DMS 273 treated with DMSO at 0.1 percent for 48 hours (cell line): ENCODE measurements around the gene TPX2.
"Not testable (repeated sequence)": the region's sequence is repeated elsewhere in the genome, so short reads cannot be mapped to it uniquely, and the experiment has no call there.

Experiments
- DNase-seq: peaks from one replicate; lab custom pipeline; 2025; lab: John Stamatoyannopoulos, UW

Gene TPX2

GRCh38 chr20:31720486-31721407, 18.3 kb upstream of the TPX2 start:
- DNase-seq = no peak

DNA sequence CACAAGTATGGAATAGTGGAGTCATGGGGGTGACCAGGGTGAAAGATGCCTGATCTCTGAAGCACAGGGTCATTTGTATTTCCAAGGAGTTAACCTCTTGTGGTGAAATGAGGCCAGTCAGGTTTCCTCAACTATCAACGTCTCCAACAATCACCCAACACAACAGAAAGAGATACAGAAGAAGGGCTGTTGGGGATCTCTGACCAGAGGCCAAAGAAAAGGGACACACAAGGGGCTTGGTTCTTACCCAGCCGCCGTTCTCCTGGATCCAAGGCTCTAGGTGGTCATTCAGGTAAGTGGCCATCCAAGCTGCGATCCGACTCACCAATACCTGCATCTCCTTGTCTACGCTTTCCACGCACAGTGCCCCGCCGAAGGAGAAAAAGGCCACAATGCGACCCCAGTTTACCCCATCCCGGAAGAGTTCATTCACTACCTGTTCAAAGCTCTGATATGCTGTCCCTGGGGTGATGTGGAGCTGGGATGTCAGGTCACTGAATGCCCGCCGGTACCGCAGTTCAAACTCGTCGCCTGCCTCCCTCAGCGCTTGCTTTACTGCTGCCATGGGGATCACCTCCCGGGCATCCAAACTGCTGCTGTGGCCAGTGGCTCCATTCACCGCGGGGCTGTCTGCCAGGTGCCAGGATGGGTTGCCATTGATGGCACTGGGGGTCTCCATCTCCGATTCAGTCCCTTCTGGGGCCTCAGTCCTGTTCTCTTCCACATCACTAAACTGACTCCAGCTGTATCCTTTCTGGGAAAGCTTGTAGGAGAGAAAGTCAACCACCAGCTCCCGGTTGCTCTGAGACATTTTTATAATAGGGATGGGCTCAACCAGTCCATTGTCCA, 17.5 kb upstream of the TPX2 start:
- DNase-seq = no peak

GRCh38 chr20:31722257-31723068, 16.6 kb upstream of the TPX2 start, which contains the start of gene BCL2L1:
TSS of gene BCL2L1 (minus strand) at chr20:31722868. CDS start at chr20:31722218, 650 bp downstream.
- DNase-seq = peak; percentile 65

GRCh38 chr20:31723069-31723318, 16.1 kb upstream of the TPX2 start:
- no peak for DNase-seq

DNA sequence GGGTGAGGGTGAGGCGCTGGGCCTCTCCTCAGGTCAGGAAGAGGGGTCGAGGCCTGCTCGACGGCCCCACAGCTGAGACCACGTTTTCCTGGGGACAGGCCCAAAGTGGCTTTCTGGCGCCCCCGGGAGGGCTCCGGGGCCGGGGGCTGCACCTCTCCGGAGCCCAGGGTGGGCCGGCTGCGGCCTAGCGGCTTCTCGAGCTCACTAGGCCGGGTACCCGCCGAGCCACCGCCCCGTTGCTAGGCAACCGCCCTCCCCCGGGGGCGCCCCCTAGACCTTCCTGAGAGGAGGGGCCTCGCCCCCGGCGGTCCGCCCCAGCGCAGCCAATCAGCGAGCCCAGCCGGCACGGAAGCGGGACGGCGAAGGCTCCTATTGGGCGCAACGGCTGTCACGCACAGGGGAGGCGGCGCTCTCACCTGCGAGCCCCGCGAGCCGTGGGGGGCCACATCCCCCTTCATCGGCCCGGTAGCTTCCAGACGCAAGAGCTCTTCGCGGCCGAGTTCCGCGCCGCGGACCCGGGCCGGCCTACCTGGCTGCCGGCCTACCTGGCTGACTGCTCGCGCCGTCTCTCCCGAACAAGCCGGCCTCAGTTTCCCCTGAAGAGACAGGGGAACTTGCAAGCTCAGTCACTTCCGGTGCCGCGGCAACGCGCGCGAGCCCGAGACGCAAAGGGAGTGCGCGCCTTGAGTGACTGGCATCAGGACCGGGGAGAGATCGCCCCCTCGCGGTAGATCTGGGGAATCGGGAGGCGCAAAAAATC, 15.6 kb upstream of the TPX2 start:
- DNase-seq = peak; percentile 90

DNA sequence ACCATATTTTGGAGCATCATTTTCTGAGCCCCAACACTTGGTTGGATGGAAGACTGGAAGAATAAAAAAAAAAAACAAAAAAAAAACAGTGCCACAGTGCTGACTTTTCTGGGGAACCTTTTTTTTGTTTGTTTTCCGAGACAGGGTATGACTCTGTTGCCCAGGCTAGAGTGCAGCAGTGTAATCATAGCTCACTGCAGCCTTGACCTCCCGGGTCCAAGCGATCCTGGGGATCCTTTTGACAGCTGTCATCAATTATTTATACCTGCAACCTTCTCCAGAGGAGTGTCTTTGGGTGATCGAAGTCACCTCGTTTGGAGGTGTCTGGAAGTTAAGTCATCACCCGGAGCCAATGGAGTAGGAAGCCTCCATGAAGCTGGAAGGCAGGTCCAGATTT, 7.8 kb upstream of the TPX2 start:
- DNase-seq = no peak

DNA sequence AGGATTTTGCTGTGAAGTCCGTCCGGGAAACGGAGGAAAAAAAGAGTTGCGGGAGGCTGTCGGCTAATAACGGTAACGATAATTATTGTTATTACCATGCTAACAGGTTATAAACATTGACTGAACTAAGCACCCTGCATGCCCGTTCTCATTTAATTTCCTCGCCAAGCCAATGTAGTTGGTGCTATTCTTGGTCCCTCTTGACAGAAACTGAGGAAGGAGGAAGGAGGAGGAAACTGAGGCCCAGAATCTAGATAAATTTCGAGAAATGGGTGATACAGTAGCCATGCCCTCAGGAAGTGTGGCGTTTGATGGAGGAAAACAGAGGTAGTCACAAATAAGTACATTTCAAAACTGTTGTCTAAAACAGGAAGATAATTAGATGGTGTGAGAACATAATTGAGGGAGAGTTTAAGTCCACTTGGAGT, 474 bp downstream of the TPX2 start:
- DNase-seq = no peak

DNA sequence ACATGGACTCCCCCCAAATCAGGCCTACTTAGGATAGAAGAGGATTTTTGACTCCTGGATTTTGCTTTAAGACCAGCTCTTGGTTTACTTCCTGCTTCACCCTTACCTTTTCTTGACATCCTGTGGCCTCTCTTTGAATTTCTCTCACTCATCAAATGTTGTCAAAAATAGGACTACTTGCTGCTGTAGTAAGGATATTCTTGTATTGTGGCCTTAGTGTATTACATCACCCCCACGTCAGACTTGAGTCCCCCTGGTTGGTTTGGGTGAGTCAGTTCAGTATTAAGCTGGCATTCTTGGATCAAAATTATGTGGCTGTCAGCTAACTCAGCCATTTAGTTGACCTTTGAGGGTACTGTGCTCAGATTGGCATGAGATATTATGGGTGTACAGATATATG, 1.1 kb downstream of the TPX2 start:
- no peak for DNase-seq

DNA sequence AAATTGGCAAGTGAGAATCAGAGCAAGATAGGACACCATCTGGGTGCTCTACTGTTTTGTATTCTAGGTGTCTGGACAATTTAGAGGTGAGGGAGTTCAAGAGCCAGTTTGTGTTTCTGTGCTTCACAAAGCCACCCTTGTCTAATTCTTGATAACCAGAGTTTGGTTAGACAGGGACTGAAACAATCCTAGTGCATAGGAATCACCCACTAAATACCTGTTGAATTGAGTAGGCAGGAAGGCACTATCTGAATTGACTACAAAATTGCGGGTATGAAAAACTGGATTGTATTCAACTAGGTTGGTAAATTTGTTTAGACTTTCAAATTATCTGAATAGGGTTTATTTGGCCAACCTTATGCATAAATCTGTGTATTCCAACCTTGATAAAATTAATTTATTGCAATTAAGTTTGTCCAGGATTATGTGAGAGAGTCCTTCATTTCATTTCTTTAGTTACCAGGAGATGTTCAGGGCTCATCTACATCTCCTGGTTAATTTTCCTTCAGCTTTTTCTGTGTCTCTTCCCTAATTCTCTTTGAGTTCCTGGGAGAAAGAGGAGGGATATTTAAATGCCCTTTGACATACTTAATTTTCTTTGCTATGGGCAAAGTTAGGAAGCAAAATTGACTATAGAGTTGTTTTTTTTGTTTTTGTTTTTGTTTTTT, 1.7 kb downstream of the TPX2 start:
- no peak for DNase-seq

GRCh38 chr20:31746068-31746878, 7.2 kb downstream of the TPX2 start:
- no peak for DNase-seq

DNA sequence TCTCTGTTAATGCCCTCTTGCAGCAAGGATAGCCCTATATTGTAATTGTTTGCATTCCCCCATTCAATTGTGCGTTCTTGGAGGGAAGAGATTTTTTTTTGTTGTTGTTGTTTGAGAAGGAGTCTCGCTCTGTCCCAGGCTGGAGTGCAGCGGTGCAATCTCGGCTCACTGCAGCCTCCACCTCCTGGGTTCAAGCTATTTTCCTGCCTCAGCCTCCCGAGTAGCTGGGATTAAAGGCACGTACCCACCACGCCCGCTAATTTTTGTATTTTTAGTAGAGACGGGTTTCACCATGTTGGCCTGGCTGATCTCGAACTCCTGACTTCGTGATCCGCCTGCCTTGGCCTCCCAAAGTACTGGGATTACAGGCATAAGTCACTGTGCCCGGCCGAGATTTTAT, 7.9 kb downstream of the TPX2 start:
- DNase-seq = not testable (repeated sequence)

DNA sequence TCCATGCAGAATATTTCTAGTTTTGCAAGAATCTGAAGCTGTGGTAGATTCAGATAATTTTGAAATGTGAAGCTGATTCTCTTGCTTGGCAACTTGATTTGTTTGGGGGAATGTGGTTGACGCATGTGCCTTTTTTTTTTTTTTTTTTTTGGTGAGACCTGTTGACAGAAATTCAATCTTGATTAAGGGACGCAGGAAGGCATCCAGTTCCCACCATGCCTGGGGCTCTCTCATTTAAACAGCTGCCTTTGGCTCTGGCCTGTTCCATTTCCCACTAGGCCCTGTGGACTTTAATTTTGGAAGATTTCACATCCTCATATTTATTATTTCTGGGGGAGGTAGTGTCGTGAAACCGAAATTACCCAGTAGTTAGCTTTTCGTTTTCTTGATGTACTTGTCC, 8.6 kb downstream of the TPX2 start:
- DNase-seq = no peak

- no peak for DNase-seq
These were observed 10.1 kb downstream of the TPX2 start for GRCh38 chr20:31749223-31749622.

DNA sequence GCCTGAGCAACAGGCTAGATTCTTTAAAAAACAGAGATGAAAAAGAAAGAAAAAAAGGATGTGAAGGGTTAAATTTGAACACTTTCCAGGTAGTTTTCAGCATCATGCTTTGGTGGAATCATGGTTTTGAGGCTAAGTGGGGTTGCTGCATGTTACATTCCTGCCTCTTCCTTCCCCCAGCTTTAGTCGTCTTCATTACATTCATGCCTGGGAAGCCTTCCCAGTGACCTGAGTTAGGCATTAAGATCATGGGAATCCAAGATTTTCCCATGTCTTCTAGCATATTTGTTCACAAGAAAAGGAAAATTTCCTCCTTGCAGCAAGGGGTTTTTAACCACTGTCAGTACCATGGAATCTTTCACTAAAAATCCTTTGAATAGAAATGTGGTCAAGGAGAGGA, 12.0 kb downstream of the TPX2 start:
- no peak for DNase-seq

GRCh38 chr20:31757254-31757653, 18.2 kb downstream of the TPX2 start:
- DNase-seq = no peak

GRCh38 chr20:31758521-31758920, 19.4 kb downstream of the TPX2 start:
- DNase-seq = no peak

- no peak for DNase-seq
These were observed 19.9 kb downstream of the TPX2 start for GRCh38 chr20:31758991-31759390.

- no peak for DNase-seq
These were observed 20.9 kb downstream of the TPX2 start for GRCh38 chr20:31759836-31760518.

DNA sequence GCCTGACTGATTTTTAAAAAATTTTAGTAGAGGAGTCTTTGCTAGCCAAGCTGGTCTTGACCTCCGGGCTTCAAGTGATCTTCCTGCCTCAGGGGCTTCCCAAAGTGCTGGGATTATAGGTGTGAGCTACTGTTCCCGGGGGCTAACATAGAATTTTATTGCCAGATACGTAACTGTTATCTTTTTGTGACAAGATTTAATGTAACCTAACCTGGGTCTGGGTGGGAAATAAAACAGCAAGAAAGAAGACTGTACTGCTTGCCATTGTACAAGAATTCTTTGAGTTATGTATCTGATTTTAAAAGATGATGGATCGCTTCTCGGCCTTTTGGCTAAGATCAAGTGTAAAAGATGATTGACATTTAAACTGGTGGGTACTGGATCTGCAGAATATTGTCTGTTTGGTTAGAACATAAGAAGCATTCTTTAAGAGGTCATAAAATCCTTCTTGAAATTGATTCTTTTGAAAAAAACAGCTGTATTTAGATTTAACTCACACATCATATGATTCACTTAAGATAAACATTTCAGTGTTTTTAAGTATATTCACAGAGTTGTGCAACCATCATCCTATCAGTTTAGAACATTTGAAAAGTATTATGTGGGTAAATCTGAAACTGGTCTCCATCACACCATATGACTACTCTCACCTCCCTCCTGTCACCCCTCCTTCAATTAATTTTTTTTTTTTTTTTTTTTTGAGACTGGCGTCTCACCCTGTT, 21.6 kb downstream of the TPX2 start:
- DNase-seq = no peak
